ENCODE data around the gene CYP27B1.

CYP27B1 gene

DNA sequence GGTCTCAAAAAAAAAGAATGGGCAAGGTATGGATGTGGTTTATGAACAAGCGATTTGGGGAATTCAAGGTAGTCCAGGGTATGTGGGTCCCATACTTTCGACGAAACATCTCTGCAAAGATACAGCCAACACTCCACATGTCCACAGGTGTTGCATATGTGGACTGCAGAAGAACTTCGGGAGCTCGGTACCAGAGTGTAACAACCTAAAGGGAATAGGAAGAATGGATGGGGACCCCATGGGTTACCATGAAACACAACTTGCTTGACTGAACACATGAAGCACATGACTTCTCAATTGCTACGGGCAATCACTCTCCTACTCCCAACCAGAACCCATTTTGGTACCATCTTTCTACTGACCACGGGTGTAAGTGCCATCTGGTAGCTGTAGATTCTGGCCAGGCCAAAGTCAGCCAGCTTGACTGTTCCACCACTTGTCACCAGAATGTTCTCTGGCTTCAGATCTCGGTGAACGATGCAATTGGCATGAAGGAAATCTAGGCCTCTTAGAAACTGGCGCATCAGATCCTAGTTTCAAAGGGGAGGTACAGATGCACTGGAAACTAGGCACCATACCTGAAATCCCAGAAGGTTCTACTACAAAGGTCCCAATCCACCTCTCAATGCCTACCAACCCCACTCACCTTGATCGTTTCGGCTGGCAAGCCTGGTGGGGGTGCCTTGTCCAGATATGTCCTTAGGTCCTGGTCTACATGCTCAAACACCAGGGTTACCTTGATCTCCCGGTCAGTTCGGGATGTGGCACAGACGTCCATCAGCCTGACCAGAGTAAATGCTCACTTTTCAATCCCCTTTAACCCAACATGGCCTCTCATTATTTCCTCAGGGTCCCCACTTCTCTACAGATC lies 16.1 kb downstream of the CYP27B1 start:
- Histone ChIP-seq H3K27me3 (ENCODE audit: insufficient read depth, low read length) (peaks cover 17% of the 10 kb centered on the region), H3K27ac (ENCODE audit: low read depth, low read length) (peak overlapping the region; percentile 80; the same call in 1 of the 2 replicates), H3K4me3 (ENCODE audit: low read depth, low read length) (peak overlapping the region; percentile 93), H3K79me2 (ENCODE audit: control insufficient read depth, insufficient read depth, low read length, unreplicated experiment) (peaks cover 28% of the 10 kb centered on the region), H3K36me3 (ENCODE audit: insufficient read depth, low read length) (peaks cover 28% of the 10 kb centered on the region), H3K4me1 (ENCODE audit: control insufficient read depth, insufficient read depth, low read length, unreplicated experiment) (peaks cover 13% of the 10 kb centered on the region), H2AFZ (ENCODE audit: low read length, unreplicated experiment) (no peak overlapping the region)

DNA sequence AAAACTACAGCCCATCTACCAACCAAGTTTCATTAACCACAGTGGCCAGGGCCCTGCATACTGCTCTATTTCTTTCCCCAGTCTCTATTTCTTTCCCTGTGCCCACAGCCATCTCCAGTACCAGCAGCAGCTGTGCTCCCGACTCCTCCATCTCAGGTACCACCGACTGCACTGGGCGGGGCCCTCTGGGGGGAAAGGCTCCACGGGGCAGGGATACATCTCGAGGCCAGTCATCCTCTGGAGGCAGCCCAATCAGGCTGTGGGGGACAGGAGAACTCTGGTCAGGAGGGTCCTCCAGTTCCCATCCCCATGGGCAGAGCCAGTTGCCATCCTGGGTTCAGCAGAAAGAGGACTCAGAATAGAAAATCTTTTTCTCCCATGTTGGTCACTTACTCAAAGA lies 17.8 kb downstream of the CYP27B1 start:
- Histone ChIP-seq H3K27me3 (ENCODE audit: insufficient read depth, low read length) (peaks cover 8% of the 10 kb centered on the region), H3K79me2 (ENCODE audit: control insufficient read depth, insufficient read depth, low read length, unreplicated experiment) (peaks cover 28% of the 10 kb centered on the region), H2AFZ (ENCODE audit: low read length, unreplicated experiment) (no peak overlapping the region), H3K4me3 (ENCODE audit: low read depth, low read length) (no peak overlapping the region), H3K27ac (ENCODE audit: low read depth, low read length) (no peak overlapping the region), H3K4me1 (ENCODE audit: control insufficient read depth, insufficient read depth, low read length, unreplicated experiment) (peaks cover 13% of the 10 kb centered on the region), H3K36me3 (ENCODE audit: insufficient read depth, low read length) (peaks cover 29% of the 10 kb centered on the region)

DNA sequence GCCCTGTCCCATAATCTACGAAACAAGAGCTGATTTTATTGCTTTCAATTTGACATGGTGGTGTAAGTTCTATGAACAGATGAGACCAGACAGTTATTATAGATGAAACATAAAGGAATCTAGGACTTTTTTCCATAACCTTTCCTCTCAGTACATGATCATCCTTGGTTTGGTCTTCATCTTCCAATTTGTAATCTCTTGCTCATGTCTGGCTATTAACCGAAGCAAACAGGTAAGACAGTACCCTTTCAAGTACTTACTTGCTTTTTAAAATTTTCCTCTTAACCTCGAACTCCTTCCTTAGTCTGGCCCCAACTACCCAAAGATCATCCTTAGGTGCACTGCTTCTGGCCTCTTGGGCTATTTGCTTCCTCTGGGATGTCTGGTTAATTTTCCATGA lies 20.9 kb downstream of the CYP27B1 start:
- Histone ChIP-seq H3K27ac (ENCODE audit: low read depth, low read length) (no peak overlapping the region), H3K36me3 (ENCODE audit: insufficient read depth, low read length) (peaks cover 29% of the 10 kb centered on the region), H2AFZ (ENCODE audit: low read length, unreplicated experiment) (no peak overlapping the region)

DNA sequence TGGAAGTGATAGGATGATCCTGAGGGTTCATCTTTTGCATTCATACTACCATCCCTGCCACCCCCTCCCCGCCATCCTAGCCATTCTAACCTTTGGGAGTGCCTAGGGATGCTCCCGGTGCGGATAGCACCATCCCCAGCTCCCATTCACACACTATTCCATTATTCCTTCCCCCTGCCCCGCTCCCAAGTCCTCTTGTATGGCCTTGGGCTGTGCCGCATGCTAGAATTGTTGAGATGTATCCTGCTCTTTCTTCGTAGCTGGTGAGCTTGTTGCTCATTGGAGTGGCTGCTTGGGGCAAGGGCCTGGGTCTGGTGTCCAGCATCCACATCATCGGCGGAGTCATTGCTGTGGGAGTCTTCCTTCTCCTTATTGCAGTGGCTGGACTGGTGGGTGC lies 21.4 kb downstream of the CYP27B1 start:
- H3K4me3 ChIP-seq (ENCODE audit: low read depth, low read length) = peak overlapping the region; percentile 96
- H2AFZ ChIP-seq (ENCODE audit: low read length, unreplicated experiment) = peak overlapping the region; percentile 71
- H3K4me1 ChIP-seq (ENCODE audit: control insufficient read depth, insufficient read depth, low read length, unreplicated experiment) = peaks cover under 1% of the 10 kb centered on the region
- H3K27me3 ChIP-seq (ENCODE audit: insufficient read depth, low read length) = peaks cover 8% of the 10 kb centered on the region
- H3K79me2 ChIP-seq (ENCODE audit: control insufficient read depth, insufficient read depth, low read length, unreplicated experiment) = peaks cover 12% of the 10 kb centered on the region
- peaks cover 25% of the 10 kb centered on the region for H3K36me3 ChIP-seq (ENCODE audit: insufficient read depth, low read length)
- H3K27ac ChIP-seq (ENCODE audit: low read depth, low read length) = peak overlapping the region; percentile 88

More for the DNA sequence above, 20.9 kb downstream of the CYP27B1 start:
- peaks cover 17% of the 10 kb centered on the region for H3K79me2 ChIP-seq (ENCODE audit: control insufficient read depth, insufficient read depth, low read length, unreplicated experiment)
- H3K4me3 ChIP-seq (ENCODE audit: low read depth, low read length) = peak overlapping the region; percentile 96
- peaks cover 3% of the 10 kb centered on the region for H3K27me3 ChIP-seq (ENCODE audit: insufficient read depth, low read length)
- H3K4me1 ChIP-seq (ENCODE audit: control insufficient read depth, insufficient read depth, low read length, unreplicated experiment) = peaks cover 6% of the 10 kb centered on the region

DNA sequence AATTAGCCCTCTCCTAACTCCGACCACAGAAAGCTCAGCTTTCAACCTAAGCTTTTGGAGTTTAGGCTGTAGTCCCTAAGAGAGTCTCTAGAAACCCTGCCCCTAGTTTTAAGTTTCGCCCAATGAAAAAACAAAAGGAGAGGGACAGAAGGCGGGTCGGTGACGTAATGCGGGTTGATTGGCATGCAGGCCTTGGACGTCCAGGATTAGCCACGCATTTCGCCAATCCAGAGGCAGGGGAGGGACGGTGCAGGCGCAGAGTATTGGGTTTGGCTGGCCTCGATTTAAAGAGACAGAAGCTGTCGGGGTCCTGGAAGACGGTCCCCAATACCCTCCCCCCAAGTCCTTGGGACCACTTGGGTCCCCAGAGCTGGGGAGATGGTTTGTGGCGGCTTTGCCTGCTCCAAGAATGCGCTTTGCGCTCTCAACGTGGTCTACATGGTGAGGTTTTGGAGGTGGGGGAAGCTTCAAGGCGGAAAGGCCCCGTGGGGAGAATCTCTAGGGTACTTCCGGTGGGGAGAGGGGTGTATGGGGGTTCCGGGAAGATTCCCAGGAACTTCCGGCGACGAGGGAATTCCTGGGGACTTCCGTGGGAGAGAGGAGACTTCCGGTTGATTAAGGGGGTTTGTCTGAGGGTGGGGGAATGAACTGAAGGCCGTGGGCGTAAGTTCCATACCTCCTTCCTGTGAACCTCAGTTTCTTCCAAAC lies 21.9 kb downstream of the CYP27B1 start, which contains the start of gene TSPAN31:
TSS of gene TSPAN31 (plus strand) at position 263 of the 708 bp plus-strand sequence. CDS start at position 379, 116 bp downstream.
- H3K4me1 ChIP-seq (ENCODE audit: control insufficient read depth, insufficient read depth, low read length, unreplicated experiment) = no peaks in the 10 kb centered on the region
- peak within 1 kb of the TSS; percentile 88 for H3K27ac ChIP-seq (ENCODE audit: low read depth, low read length)
- peaks cover 20% of the 10 kb centered on the region; the same call in 1 of the 2 replicates for H3K36me3 ChIP-seq (ENCODE audit: insufficient read depth, low read length)
- H3K79me2 ChIP-seq (ENCODE audit: control insufficient read depth, insufficient read depth, low read length, unreplicated experiment) = peaks cover 7% of the 10 kb centered on the region
- peaks cover 14% of the 10 kb centered on the region for H3K27me3 ChIP-seq (ENCODE audit: insufficient read depth, low read length)
- H3K4me3 ChIP-seq (ENCODE audit: low read depth, low read length) = peak within 1 kb of the TSS; percentile 96
- H2AFZ ChIP-seq (ENCODE audit: low read length, unreplicated experiment) = peak within 1 kb of the TSS; percentile 71

DNA sequence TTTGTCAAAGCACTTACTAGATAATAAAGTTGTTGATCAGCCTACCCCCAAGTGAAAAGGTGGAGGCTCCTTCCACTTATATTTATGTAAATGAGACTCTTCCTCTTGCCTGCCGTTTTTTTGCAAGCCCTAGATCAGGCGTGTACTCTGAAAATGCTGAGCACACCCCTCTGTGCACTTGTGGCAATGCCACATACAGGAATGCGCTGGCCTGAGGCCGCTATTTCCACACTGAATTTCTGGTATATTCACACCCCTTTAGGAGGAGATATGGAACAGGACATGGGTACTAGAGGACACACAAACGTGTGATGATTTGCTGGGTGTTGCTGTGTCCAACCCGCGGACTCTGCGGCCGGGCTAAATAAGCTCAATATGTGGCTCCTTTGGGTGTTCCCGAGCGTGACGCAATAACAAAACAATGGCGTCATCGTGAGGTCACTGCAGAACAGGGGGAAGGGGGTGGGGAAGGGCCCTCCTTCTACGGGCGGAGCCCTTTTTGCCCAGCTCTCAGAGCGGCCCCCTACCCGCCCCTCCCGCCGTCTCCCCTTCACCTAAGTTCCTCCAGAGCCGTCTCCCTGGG lies 22.6 kb downstream of the CYP27B1 start:
- Histone ChIP-seq H2AFZ (ENCODE audit: low read length, unreplicated experiment) (no peak overlapping the region), H3K79me2 (ENCODE audit: control insufficient read depth, insufficient read depth, low read length, unreplicated experiment) (peaks cover 3% of the 10 kb centered on the region), H3K4me1 (ENCODE audit: control insufficient read depth, insufficient read depth, low read length, unreplicated experiment) (no peaks in the 10 kb centered on the region), H3K27ac (ENCODE audit: low read depth, low read length) (peak overlapping the region; percentile 88), H3K36me3 (ENCODE audit: insufficient read depth, low read length) (peaks cover 20% of the 10 kb centered on the region; the same call in 1 of the 2 replicates), H3K27me3 (ENCODE audit: insufficient read depth, low read length) (peaks cover 20% of the 10 kb centered on the region), H3K4me3 (ENCODE audit: low read depth, low read length) (peak overlapping the region; percentile 96)

DNA sequence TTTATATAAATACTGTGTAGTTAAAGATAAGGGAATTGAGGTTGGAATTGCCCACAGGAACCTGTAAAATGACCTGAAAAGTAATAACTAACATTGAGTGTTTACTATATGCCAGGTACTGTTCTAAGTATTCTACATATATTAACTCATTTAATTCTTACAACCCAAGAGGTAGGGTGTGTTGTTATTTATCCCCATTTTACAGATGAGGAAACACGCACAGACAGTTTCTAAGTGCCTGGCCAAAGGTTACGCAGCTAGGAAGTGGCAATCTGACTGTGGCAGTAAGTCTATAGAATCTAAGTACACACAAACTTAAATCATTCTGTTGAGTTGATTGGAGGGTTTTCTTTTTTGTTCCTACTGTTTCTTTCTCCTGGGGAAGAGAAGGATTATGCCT lies 23.1 kb downstream of the CYP27B1 start:
- peaks cover 17% of the 10 kb centered on the region; the same call in 1 of the 2 replicates for H3K36me3 ChIP-seq (ENCODE audit: insufficient read depth, low read length)
- H3K27ac ChIP-seq (ENCODE audit: low read depth, low read length) = no peak overlapping the region
- H3K27me3 ChIP-seq (ENCODE audit: insufficient read depth, low read length) = peaks cover 26% of the 10 kb centered on the region
- H3K79me2 ChIP-seq (ENCODE audit: control insufficient read depth, insufficient read depth, low read length, unreplicated experiment) = no peaks in the 10 kb centered on the region
- H2AFZ ChIP-seq (ENCODE audit: low read length, unreplicated experiment) = no peak overlapping the region
- H3K4me1 ChIP-seq (ENCODE audit: control insufficient read depth, insufficient read depth, low read length, unreplicated experiment) = no peaks in the 10 kb centered on the region
- H3K4me3 ChIP-seq (ENCODE audit: low read depth, low read length) = no peak overlapping the region

DNA sequence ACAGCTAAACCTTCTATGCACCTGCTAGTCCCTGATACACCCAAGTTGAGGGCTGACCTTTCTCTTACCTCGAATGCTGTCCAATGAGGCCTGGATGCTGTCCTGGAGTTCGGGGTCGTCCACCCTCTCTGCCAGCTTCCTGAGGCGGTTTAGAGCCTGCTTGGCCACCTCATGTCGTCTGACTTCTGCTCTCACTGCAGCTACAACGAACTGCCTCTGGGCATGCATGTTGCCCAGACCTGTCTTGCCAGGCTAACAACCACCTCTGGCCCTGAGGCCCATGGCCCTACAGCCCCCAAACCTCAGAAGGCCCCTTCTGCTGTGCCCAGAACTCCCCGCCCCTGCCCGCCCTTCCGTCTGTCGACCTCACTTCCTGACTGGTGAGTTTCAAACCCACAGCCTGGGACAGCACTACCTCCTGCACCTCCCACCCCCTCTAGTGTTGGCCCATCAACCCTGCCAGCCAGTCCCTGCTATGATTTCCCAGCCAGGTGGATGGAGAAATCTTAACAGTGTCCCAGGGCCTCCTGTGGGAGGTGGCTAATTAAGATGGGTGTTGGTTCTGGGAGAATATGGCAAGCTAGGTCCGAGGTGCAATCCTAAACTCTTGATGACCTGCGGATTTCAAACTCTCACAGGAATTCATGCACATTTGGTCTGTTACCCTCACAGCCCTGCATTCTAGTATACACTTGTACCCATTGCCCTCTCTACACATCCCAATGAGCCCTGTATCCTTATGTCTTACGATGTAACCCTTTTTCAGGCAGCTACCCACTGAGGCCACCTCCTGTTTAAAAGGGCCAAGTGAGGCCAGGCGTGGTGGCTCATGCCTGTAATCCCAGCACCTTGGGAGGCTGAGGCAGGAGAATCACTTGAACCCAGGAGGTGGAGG lies 24.8 kb downstream of the CYP27B1 start:
- Histone ChIP-seq H3K4me1 (ENCODE audit: control insufficient read depth, insufficient read depth, low read length, unreplicated experiment) (peaks cover 6% of the 10 kb centered on the region), H3K27me3 (ENCODE audit: insufficient read depth, low read length) (peaks cover 42% of the 10 kb centered on the region), H3K4me3 (ENCODE audit: low read depth, low read length) (no peak overlapping the region), H2AFZ (ENCODE audit: low read length, unreplicated experiment) (no peak overlapping the region), H3K79me2 (ENCODE audit: control insufficient read depth, insufficient read depth, low read length, unreplicated experiment) (no peaks in the 10 kb centered on the region), H3K36me3 (ENCODE audit: insufficient read depth, low read length) (peaks cover 9% of the 10 kb centered on the region; the same call in 1 of the 2 replicates), H3K27ac (ENCODE audit: low read depth, low read length) (no peak overlapping the region)

DNA sequence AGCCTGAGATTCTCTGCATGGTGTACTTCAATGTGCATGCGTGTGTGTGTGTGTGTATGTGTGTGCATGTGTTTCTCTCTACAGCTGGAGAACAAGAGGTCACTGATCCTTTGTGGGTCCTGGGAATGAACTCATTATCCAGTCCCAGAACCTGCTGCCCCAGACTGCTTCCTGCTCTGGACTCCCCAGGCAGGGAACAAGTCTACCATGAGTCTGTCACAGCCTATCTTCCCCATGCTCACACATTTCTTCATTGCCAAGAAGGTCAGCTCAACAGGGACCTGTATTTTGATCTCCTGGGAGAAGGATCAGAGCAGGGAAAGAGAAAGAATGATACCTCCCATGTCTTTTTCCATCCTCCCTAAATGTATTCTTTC lies 25.5 kb downstream of the CYP27B1 start:
- Histone ChIP-seq H3K4me3 (ENCODE audit: low read depth, low read length) (no peak overlapping the region), H3K27me3 (ENCODE audit: insufficient read depth, low read length) (peaks cover 49% of the 10 kb centered on the region), H3K36me3 (ENCODE audit: insufficient read depth, low read length) (peaks cover 6% of the 10 kb centered on the region; the same call in 1 of the 2 replicates), H2AFZ (ENCODE audit: low read length, unreplicated experiment) (no peak overlapping the region), H3K79me2 (ENCODE audit: control insufficient read depth, insufficient read depth, low read length, unreplicated experiment) (no peaks in the 10 kb centered on the region), H3K27ac (ENCODE audit: low read depth, low read length) (no peak overlapping the region), H3K4me1 (ENCODE audit: control insufficient read depth, insufficient read depth, low read length, unreplicated experiment) (peaks cover 10% of the 10 kb centered on the region)
